ENCODE results near the gene SPATA32.

- TF ChIP-seq POLR2A (IDR thresholded peaks at IDR 0.05; ENCODE audit: low read length), result no peak
- TF ChIP-seq GATA1 (IDR thresholded peaks at IDR 0.05; ENCODE audit: low read depth, low read length), result no peak
Observed at GRCh38 chr17:45279898-45280297, 18.0 kb upstream of the SPATA32 start.

Measured in erythroblast (primary cell).